Fibroblast of the aortic adventitia (primary cell): ENCODE data around the gene ZNF385A. TPM values are rescaled to one million over a fixed set of nuclear protein-coding genes. Genes with fewer than 3 reads are reported as not detected.

Experiments used
- DNase-seq: peaks from one replicate; pipeline ENCODE4 v3.0.0-alpha.2; 2010; ENCODE audit warnings: low read depth
- H3K4me3 ChIP-seq: 2 replicates; pipeline ENCODE4 v1.5.1; 2011; ENCODE audit warnings: low read depth, mild to moderate bottlenecking, control low read depth, low read length, moderate library complexity
- total RNA-seq: library from RNA; depleted of rRNA; stranded (reverse); fragments of >200 nt; gene quantifications from 2 replicates; pipeline ENCODE4 v1.2.3, GENCODE V29; 2012; ENCODE audit warnings: low replicate concordance
- TF ChIP-seq, protein P1 (sequence below): IDR thresholded peaks from 2 replicates; pipeline ENCODE4 v1.5.1; 2011; ENCODE audit warnings: mild to moderate bottlenecking, low read length, control low read depth, inconsistent platforms; ENCODE audit not compliant: insufficient read depth

ZNF385A gene
- total RNA-seq, 1 donor, result 0.99 TPM

DNA sequence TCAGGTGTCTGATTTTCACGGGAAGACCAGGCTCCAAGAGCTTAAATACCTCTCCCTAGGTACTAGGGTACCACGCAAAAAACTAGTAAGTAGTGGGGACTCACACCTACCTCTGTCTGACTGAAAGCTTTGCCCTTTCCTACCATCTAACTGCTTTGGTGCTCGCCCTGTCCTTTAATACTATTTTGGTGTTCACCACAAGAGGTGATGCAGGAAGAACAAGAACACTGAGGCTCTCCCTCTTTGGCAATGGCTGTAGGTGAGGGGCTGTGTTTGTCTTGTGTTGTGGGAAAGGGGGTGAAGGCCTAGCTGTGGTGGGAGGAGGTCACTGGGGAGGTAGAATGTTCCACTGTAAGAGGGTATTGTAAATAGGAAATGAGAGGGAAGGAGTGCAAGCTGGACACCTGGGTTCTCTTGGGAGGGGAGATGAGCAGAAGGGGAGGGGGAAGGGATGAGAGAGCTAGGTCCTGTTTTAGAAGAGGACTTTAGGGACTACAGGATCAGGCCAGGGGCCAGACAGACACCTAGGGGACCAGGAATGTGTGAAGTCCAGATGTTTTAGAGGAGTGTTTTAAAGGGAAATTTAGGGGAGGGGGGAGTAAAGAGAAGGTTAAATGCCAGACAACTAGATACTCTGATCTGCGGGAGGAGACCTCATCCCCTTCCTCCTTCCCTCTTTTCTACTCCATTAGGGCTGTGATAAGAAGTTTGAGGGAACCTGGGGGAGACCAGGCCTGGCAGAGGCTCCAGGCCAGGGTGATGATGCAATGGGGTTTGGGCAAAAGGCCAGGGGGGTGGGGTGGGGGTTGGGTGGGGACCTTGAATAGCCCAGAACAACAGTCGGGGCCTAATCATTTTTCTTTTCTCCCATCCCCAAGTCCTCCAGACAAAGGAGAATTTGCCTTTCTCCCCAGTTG is 32.4 kb upstream of the ZNF385A start:
- H3K4me3 ChIP-seq, result peak overlapping the region; percentile 92
- peak; percentile 54 for DNase-seq
- TF ChIP-seq, protein P1, sequence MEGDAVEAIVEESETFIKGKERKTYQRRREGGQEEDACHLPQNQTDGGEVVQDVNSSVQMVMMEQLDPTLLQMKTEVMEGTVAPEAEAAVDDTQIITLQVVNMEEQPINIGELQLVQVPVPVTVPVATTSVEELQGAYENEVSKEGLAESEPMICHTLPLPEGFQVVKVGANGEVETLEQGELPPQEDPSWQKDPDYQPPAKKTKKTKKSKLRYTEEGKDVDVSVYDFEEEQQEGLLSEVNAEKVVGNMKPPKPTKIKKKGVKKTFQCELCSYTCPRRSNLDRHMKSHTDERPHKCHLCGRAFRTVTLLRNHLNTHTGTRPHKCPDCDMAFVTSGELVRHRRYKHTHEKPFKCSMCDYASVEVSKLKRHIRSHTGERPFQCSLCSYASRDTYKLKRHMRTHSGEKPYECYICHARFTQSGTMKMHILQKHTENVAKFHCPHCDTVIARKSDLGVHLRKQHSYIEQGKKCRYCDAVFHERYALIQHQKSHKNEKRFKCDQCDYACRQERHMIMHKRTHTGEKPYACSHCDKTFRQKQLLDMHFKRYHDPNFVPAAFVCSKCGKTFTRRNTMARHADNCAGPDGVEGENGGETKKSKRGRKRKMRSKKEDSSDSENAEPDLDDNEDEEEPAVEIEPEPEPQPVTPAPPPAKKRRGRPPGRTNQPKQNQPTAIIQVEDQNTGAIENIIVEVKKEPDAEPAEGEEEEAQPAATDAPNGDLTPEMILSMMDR, result no peak

DNA sequence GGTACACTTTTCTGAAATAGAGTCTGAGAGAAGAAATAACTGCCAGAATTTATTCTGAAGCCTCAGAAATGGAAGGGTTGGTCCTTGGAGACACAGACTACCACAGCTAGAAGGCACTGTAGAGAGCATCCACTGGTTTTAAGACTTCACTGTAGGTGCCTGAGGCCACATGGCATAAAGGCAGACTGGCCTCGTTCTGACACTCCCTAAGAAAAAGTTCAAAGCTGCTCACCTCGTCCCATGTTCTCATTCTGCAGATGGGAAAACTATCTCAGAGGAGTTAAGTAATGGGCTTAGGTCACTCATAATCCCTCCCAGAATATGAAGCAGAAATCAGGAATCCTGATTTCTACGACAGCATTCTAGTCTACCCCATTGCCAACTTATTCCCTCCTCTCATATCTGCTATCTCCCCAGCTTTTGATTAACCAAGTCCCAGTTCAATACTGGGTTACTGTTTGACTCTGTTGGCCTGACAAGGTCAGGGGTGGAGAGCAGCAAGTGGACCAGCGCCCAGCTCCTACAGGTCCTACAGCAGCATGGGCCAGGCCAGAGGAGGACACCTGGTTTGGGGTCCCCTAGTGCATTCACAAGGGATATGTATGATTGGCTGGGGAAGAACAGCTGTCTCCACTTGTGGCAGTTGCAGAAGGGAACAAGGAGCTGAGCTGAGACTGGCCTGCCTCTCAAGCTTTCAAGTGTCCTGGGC is 30.8 kb upstream of the ZNF385A start:
- peak overlapping the region; percentile 31 for H3K4me3 ChIP-seq
- TF ChIP-seq, protein P1, result peak; percentile 9
- no peak for DNase-seq

GRCh38 chr12:54413284-54414190 is 29.0 kb upstream of the ZNF385A start:
- DNase-seq, result no peak
- TF ChIP-seq, protein P1, result no peak
- H3K4me3 ChIP-seq, result peak overlapping the region; percentile 28

- TF ChIP-seq, protein P1, result no peak
- no peak for DNase-seq
- H3K4me3 ChIP-seq, result no peak overlapping the region
These were observed 28.3 kb upstream of the ZNF385A start for GRCh38 chr12:54412786-54413185.

- no peak overlapping the region for H3K4me3 ChIP-seq
- no peak for DNase-seq
- TF ChIP-seq, protein P1, result no peak
These were observed 27.8 kb upstream of the ZNF385A start for GRCh38 chr12:54412348-54412747.
